GM12864 (cell line): ENCODE results near the gene SFXN4.

Experiments used
- DNase-seq: peaks from one replicate; pipeline ENCODE4 v3.0.0-alpha.2; 2011; ENCODE audit warnings: low read depth
- H3K4me3 ChIP-seq: 2 replicates; pipeline ENCODE4 v1.5.1; 2011; ENCODE audit warnings: mild to moderate bottlenecking, low read depth, low read length, control low read depth
- CTCF ChIP-seq: IDR thresholded peaks from 2 replicates; pipeline ENCODE4 v1.5.1; 2011; ENCODE audit warnings: low read depth, mild to moderate bottlenecking, moderate library complexity, low read length, control low read depth, inconsistent platforms; ENCODE audit errors: missing control alignments

Gene SFXN4

GRCh38 chr10:119201233-119201632 lies 35.7 kb upstream of the SFXN4 start:
- no peak for TF ChIP-seq CTCF
- no peak for DNase-seq
- no peak overlapping the region for H3K4me3 ChIP-seq

GRCh38 chr10:119199231-119199992 lies 33.9 kb upstream of the SFXN4 start:
- no peak overlapping the region for H3K4me3 ChIP-seq
- DNase-seq = no peak
- TF ChIP-seq CTCF = peak; percentile 84

- no peak for DNase-seq
- TF ChIP-seq CTCF = peak; percentile 61
- H3K4me3 ChIP-seq = no peak overlapping the region
These were observed 32.9 kb upstream of the SFXN4 start for GRCh38 chr10:119198438-119198837.

- no peak for DNase-seq
- H3K4me3 ChIP-seq = no peak overlapping the region
- TF ChIP-seq CTCF = no peak
These were observed 32.4 kb upstream of the SFXN4 start for GRCh38 chr10:119197921-119198320.

GRCh38 chr10:119191881-119192280 lies 26.4 kb upstream of the SFXN4 start:
- no peak for DNase-seq
- H3K4me3 ChIP-seq = no peak overlapping the region
- no peak for TF ChIP-seq CTCF

- DNase-seq = no peak
- no peak for TF ChIP-seq CTCF
These were observed 25.7 kb upstream of the SFXN4 start for GRCh38 chr10:119190954-119191785.

More at GRCh38 chr10:119190954-119191785, 25.7 kb upstream of the SFXN4 start:
- no peak overlapping the region for H3K4me3 ChIP-seq
